HT-29 (cell line): ENCODE results near the gene ADARB2. TPM values are rescaled to one million over a fixed set of nuclear protein-coding genes. Genes with fewer than 3 reads are reported as not detected.
"Not testable (repeated sequence)": the region's sequence is repeated elsewhere in the genome, so short reads cannot be mapped to it uniquely, and the experiment has no call there.

Experiments used
- DNase-seq: peaks from one replicate; pipeline ENCODE4 v3.0.0-alpha.2; 2015; ENCODE audit warnings: low spot score
- total RNA-seq: library from RNA; depleted of rRNA; stranded (reverse); fragments of >200 nt; shearing (Covaris generic); gene quantifications from 2 replicates; pipeline ENCODE4 v1.2.3, GENCODE V29; 2014

Gene ADARB2
- total RNA-seq, 1 experiment from 2014 or later: not detected

GRCh38 chr10:1550291-1550595 lies 187.1 kb downstream of the ADARB2 start:
- DNase-seq: no peak

DNA sequence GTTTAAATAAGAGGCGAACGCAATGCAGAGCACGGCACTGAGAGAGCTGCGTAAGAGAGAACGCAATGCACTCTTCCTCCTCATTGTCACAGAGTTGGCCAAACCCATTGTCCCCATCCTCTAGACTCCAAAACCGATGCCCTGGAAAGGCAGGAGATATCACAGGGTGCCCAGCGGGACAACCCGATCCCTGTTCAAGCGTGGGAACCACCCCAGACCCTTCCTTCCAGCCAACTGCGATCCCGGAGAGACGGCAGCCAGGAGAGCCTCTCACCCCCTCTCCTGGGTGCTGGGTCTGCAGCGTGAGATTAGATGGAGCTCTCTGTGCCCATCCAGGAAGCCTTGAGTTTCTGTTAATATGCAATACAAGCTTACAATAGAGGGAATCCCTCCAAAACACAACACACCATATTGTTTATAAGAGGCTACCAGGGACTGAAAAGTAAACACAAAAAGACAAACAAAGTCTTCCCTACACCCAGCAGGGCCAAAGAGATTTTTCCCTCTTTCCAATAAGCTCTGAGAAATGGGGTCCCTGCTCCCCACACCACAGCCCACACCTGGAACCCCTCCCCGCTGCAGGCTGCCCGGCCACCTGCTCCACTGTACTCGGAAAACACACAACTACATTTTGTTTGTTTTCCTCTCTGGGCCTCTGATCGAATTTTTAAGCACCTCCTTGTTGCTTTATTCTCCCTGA lies 187.6 kb downstream of the ADARB2 start:
- no peak for DNase-seq

GRCh38 chr10:1548596-1548995 lies 188.7 kb downstream of the ADARB2 start:
- DNase-seq: no peak

- DNase-seq: no peak
Observed at GRCh38 chr10:1548146-1548545, 189.2 kb downstream of the ADARB2 start.

DNA sequence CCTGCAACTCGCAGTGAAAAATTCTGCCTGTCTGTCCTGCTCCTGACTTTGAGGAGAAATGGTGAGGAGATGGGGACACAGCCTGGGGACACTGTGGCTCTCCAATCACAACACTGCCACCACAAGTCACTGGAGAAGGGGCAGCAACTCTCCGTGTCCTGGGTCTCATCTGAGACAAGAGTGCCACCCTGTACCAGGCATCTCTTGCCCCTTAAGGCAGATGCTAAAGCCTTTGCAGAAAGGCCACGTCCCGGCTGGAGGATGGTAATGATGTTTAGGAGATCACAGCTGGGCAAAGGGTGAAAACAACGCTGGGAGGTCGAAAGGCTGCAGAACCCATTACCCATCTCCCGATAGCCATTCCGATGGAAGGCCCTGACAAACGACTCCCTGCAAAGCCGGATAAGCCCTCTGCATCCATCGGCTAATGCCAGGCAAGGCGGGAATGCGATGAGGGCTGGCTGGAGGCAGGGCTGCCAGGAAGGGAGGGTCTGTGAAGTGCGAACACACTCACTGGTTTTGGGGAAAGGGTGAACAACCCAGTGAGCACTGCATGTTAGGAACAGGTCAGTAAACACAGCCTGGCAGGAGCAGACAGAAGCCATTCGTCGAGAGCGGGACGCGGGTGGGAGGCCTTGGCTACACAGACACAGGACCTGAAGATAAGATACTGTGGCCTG lies 190.8 kb downstream of the ADARB2 start:
- DNase-seq: no peak

- no peak for DNase-seq
Observed at GRCh38 chr10:1545524-1545923, 191.8 kb downstream of the ADARB2 start.

- DNase-seq: no peak
Observed at GRCh38 chr10:1544929-1545328, 192.4 kb downstream of the ADARB2 start.

DNA sequence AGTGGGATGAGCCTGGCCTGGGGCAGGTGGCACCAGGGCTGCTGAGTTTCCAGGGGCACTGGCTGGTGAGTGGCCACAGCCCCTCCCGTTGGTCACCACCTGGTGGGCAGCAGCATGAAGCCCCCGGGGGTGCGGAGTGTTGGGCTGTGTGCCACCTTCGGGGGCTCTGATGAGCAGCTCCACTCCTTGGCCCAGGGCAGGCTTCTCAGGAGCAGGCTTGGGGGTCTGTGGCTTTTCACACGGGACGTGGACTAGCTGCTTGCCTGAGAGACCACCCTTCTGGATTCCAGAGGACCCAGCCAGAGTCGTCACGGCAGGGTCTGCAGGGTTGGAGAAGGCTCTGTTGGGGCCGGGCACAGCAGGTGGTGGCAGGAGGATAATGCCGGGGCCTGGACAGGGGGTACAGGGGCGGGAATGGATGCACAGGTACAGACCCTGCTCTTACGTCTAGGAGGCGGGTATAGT lies 193.1 kb downstream of the ADARB2 start:
- DNase-seq: no peak

DNA sequence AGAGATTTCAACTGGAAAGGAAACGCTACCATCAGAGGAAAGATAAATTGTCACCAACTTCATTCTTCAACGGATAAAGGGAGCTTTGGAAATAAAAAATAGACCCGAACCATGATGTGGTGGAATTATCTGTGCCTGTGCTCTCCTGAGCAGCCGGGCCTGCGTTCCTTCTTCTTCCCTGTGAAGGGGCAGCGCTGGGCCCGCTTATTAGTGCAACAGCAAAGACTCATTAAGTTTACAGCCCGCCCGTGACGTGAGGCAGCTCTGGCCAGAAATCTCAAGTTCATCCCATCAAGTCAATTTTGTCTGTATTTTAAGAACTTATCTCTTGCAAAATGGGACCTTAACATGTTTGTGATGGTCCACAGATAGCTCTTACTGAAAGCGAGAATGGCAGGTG lies 193.7 kb downstream of the ADARB2 start:
- DNase-seq: no peak

DNA sequence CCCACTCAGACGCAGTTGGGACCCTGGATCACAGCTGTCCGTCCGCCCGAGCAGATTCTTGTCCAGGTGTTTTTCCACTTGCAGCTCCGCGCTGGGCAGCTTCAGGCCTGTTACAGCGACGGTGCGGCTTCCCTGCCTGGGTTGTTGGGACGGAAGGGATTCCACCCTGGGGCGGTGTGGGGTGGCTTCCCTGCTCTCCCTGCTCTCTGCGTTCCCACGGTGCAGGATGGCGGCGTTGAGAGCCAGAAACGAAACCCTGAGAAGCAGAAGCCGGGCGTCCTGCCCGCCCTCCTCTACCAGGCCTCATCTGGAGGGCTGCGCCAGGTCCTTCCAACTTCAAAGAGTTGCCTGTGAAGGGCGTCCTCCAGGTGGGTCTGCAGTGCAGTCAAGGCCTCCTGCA lies 194.4 kb downstream of the ADARB2 start:
- no peak for DNase-seq

- no peak for DNase-seq
Observed at GRCh38 chr10:1540144-1540543, 197.2 kb downstream of the ADARB2 start.

DNA sequence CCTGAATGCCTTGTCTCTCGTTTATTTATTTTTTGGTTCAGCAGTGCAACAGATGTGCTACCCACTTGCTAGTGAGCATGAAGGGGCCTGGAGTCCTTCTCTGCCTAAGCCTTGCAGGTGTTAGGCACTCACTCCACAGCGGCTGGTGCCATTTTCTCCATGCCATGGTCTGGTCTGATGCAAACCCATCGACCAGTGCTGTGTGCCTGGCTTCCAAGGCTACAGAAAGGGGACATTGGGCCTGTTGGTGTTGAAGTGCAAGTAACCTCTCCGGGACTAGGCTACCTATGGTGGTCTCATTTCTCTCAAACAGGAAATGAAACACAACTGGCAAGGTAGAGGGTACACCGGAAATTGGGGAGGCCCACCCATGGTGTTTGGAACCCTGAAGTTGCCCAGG lies 198.1 kb downstream of the ADARB2 start:
- DNase-seq: no peak

GRCh38 chr10:1538531-1539061 lies 198.7 kb downstream of the ADARB2 start:
- DNase-seq: no peak

GRCh38 chr10:1538121-1538520 lies 199.2 kb downstream of the ADARB2 start:
- no peak for DNase-seq

GRCh38 chr10:1537449-1537848 lies 199.9 kb downstream of the ADARB2 start:
- DNase-seq: not testable (repeated sequence)

- no peak for DNase-seq
Observed at GRCh38 chr10:1536341-1536740, 201.0 kb downstream of the ADARB2 start.

GRCh38 chr10:1535301-1535965 lies 201.9 kb downstream of the ADARB2 start:
- DNase-seq: no peak

DNA sequence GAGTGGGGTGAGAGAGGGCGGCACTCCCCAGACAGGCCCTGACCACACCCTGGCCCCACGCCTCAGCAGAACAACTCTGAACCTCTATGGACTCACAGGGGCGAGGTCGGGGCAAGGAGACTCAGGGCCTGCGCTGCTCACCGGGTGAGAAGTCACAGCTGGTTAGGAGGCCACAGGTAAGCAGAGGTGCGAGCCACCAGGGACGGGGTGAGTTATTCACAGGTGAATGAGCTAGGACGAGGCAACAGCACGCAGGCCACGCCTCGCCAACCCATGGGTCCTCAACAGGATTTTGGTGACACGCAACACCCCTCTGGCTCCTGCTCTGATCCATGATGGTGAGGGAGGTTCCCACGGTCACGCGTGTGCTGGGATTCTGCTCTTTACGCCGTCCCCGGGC lies 202.5 kb downstream of the ADARB2 start:
- no peak for DNase-seq

- DNase-seq: no peak
Observed at GRCh38 chr10:1532636-1533035, 204.7 kb downstream of the ADARB2 start.

- DNase-seq: no peak
Observed at GRCh38 chr10:1531883-1532597, 205.3 kb downstream of the ADARB2 start.

- DNase-seq: no peak
Observed at GRCh38 chr10:1530871-1531517, 206.3 kb downstream of the ADARB2 start.
